Panc1 (cell line): ENCODE results near the gene CDCA4. TPM values are rescaled to one million over a fixed set of nuclear protein-coding genes. Genes with fewer than 3 reads are reported as not detected.

Source experiments
- ATAC-seq: fragments of 200-7000 bp; cut with Tn5 transposase; 2 replicates; pipeline ENCODE4 v1.9.1; 2020; ENCODE audit warnings: mild to moderate bottlenecking, moderate library complexity
- BruUV-seq: library from RNA; stranded (reverse); fragments of 400-500 nt; replicated peaks from 2 replicates; lab custom pipeline; 2021; lab: Mats Ljungman, UMichigan
- CTCF ChIA-PET: fragments of 300-600 bp; sonication (Branson Sonifier 250); formaldehyde crosslinking; loops from one replicate; lab custom pipeline; 2022; ENCODE audit warnings: antibody characterized with exemption; lab: Charles Lee
- POLR2A ChIA-PET: fragments of 300-600 bp; sonication (Branson Sonifier 250); formaldehyde crosslinking; loops from one replicate; lab custom pipeline; 2022; ENCODE audit warnings: antibody characterized with exemption; lab: Charles Lee
- DNase-seq: peaks from one replicate; pipeline ENCODE4 v3.0.0-alpha.2; 2010; ENCODE audit warnings: low read depth, low spot score
- H3K27ac ChIP-seq: 2 replicates; pipeline ENCODE4 v1.5.1; 2011; ENCODE audit warnings: mild to moderate bottlenecking, low read length, inconsistent platforms
- H3K27me3 ChIP-seq: fragments of 200-500 bp; sonication (Bioruptor generic); 2 replicates; pipeline ENCODE4 v1.6.0; 2014; ENCODE audit warnings: low read length, inconsistent platforms; ENCODE audit not compliant: control insufficient read depth, insufficient read depth
- H3K36me3 ChIP-seq: fragments of 200-500 bp; sonication (Bioruptor generic); 2 replicates; pipeline ENCODE4 v1.5.1; 2014; ENCODE audit warnings: inconsistent platforms, mild to moderate bottlenecking, low read length, moderate library complexity; ENCODE audit not compliant: control insufficient read depth, insufficient read depth
- H3K4me1 ChIP-seq: 2 replicates; pipeline ENCODE4 v1.5.1; 2011; ENCODE audit warnings: inconsistent platforms, mild to moderate bottlenecking, low read length, moderate library complexity; ENCODE audit not compliant: control insufficient read depth, insufficient read depth
- H3K4me3 ChIP-seq, 2 experiments: 2 replicates each; pipeline ENCODE4 v1.5.1; 2011 to 2012; ENCODE audit warnings: low read depth in 2 of 2, low read length in 2 of 2, mild to moderate bottlenecking in 2 of 2, inconsistent platforms in 1 of 2, moderate library complexity in 1 of 2
- H3K9me3 ChIP-seq: fragments of 200-500 bp; sonication (Bioruptor generic); 2 replicates; pipeline ENCODE4 v1.5.1; 2014; ENCODE audit warnings: low read depth, mild to moderate bottlenecking, inconsistent platforms, low read length, moderate library complexity; ENCODE audit not compliant: control insufficient read depth, insufficient read depth
- POLR2AphosphoS5 ChIP-seq: IDR thresholded peaks from 2 replicates; pipeline ENCODE4 v1.6.1; 2012; ENCODE audit warnings: mild to moderate bottlenecking, low read depth, low read length, moderate library complexity
- SIN3A ChIP-seq: IDR thresholded peaks from 2 replicates; pipeline ENCODE4 v1.6.1; 2012; ENCODE audit warnings: low read depth, mild to moderate bottlenecking, low read length, moderate library complexity, borderline replicate concordance; ENCODE audit not compliant: insufficient read depth
- TCF7L2 ChIP-seq: IDR thresholded peaks from 2 replicates; pipeline ENCODE4 v1.6.1; 2011; ENCODE audit warnings: mild to moderate bottlenecking, low read depth, low read length, inconsistent platforms
- in situ Hi-C: cut with HindIII; loops from 2 replicates; pipeline ENCODE4 v1.10.0; 2016; ENCODE audit warnings: low sequenced_read_pairs, low pct_unique_long_range_greater_than_20kb
- intact Hi-C: fragments of 100-400 bp; cut with micrococcal nuclease; formaldehyde crosslinking; loops from one replicate; pipeline ENCODE4 v1.10.0; 2022; ENCODE audit not compliant: unreplicated experiment
- total RNA-seq: library from RNA; stranded (reverse); gene quantifications from one replicate; pipeline ENCODE4 v1.2.1, GENCODE V29; 2021; ENCODE audit not compliant: unreplicated experiment
- TF ChIP-seq, protein P1 (sequence below), 2 experiments: IDR thresholded peaks; 2 replicates each; pipeline ENCODE4 v1.6.1; 2011 to 2012; ENCODE audit warnings: low read depth in 2 of 2, control low read depth in 1 of 2, low read length in 1 of 2, mild to moderate bottlenecking in 1 of 2, moderate library complexity in 1 of 2; ENCODE audit not compliant: insufficient read depth in 1 of 2
- TF ChIP-seq, protein P2 (sequence below): fragments of 450-650 bp; IDR thresholded peaks from 2 replicates; pipeline ENCODE4 v1.5.1; 2017; ENCODE audit warnings: mild to moderate bottlenecking

CDCA4 gene
- total RNA-seq, 1 experiment from 2014 or later, result 39.9 TPM

DNA sequence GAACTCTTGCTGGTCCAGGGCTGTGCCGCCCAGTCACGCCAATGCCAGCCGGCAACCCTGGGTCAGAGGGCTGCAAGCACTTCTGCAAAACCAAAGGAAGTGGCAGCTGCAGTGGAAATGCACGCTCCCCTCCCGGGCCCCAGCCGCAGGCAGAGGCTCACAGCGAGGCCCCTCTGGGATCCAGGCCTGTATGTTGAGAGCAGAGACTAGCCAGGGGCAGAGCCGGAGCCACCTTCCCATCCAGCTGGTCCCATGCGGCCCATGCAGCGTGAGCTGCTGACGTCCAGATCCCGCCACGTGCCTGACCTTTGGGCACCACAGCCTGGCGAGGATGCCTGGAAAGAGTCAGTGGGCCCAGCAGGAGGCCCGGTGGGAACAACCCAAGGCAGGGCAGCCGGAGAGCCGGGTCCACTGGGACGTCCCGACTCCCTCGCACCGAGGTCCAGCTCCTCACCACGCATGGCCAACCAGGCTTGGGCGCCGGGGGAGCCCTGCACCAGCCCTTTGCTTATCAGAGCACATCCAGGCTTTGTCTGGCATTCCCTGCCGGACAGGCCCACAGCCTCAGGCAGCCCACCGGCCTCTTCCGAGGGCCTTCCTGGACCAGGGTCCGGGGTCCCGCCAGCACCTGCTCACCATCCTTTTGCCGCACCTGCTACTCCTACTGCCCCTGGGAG, 40.0 kb upstream of the CDCA4 start:
- H3K4me3 ChIP-seq, result no peak overlapping the region

DNA sequence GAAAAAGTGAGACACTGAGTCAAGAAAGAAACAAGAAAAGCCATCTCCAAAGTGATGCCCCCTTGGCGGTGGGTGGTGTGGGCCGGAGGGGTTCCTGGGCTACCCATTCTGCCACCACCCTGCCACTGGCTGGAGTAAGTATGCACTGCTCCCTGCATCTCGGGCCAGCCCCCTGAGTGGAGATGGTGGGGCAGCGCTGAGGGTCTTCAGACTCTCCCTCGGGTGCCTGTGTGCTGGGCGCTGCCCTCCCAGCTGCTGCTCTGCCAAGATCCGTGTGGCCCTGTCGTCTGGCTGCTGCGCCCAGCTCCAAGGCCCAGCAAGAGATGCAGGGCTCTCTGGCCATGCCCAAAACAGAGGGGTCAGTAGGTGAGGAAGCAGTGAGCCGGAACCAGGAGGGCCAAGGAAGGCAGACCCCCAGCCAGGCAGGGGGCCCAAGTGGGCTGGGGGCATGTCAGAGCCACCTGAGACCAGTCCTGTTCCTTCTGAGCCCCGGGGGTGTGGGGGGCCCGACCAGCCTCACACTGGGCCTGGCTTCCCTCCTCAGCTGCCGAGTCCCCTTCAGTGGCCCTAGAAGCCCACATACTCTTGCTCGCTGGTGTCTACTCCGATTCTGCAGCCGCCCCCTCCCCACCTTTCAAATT, 39.2 kb upstream of the CDCA4 start:
- CTCF ChIA-PET, result no interaction called here
- BruUV-seq, result no TSS peak

More for the DNA sequence above, 40.0 kb upstream of the CDCA4 start:
- intact Hi-C loops (no loop called here), in situ Hi-C loops (no loop called here)
- DNase-seq, result no peak
- H3K27ac ChIP-seq, result no peak overlapping the region
- ATAC-seq, result no peak; the same call in 1 of the 2 replicates
- TF ChIP-seq SIN3A (no peak), TCF7L2 (no peak), POLR2AphosphoS5 (no peak)
- TF ChIP-seq, protein P1, sequence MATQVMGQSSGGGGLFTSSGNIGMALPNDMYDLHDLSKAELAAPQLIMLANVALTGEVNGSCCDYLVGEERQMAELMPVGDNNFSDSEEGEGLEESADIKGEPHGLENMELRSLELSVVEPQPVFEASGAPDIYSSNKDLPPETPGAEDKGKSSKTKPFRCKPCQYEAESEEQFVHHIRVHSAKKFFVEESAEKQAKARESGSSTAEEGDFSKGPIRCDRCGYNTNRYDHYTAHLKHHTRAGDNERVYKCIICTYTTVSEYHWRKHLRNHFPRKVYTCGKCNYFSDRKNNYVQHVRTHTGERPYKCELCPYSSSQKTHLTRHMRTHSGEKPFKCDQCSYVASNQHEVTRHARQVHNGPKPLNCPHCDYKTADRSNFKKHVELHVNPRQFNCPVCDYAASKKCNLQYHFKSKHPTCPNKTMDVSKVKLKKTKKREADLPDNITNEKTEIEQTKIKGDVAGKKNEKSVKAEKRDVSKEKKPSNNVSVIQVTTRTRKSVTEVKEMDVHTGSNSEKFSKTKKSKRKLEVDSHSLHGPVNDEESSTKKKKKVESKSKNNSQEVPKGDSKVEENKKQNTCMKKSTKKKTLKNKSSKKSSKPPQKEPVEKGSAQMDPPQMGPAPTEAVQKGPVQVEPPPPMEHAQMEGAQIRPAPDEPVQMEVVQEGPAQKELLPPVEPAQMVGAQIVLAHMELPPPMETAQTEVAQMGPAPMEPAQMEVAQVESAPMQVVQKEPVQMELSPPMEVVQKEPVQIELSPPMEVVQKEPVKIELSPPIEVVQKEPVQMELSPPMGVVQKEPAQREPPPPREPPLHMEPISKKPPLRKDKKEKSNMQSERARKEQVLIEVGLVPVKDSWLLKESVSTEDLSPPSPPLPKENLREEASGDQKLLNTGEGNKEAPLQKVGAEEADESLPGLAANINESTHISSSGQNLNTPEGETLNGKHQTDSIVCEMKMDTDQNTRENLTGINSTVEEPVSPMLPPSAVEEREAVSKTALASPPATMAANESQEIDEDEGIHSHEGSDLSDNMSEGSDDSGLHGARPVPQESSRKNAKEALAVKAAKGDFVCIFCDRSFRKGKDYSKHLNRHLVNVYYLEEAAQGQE (IDR thresholded peaks at IDR 0.05; ENCODE audit: insufficient read depth in 1 of 2, low read depth in 2 of 2, low read length in 1 of 2), result no peak
- TF ChIP-seq, protein P2, sequence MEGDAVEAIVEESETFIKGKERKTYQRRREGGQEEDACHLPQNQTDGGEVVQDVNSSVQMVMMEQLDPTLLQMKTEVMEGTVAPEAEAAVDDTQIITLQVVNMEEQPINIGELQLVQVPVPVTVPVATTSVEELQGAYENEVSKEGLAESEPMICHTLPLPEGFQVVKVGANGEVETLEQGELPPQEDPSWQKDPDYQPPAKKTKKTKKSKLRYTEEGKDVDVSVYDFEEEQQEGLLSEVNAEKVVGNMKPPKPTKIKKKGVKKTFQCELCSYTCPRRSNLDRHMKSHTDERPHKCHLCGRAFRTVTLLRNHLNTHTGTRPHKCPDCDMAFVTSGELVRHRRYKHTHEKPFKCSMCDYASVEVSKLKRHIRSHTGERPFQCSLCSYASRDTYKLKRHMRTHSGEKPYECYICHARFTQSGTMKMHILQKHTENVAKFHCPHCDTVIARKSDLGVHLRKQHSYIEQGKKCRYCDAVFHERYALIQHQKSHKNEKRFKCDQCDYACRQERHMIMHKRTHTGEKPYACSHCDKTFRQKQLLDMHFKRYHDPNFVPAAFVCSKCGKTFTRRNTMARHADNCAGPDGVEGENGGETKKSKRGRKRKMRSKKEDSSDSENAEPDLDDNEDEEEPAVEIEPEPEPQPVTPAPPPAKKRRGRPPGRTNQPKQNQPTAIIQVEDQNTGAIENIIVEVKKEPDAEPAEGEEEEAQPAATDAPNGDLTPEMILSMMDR, result no peak
- no peaks in the 10 kb centered on the region for H3K27me3 ChIP-seq
- H3K4me1 ChIP-seq, result no peaks in the 10 kb centered on the region
- no peaks in the 10 kb centered on the region for H3K36me3 ChIP-seq
- no peaks in the 10 kb centered on the region for H3K9me3 ChIP-seq
- BruUV-seq, result no TSS peak
- CTCF ChIA-PET, result interaction anchor here (0.6 kb wide), 1 partner anchor 92 kb away, joined by 3 read pairs; no protein-coding TSS in a partner anchor
- POLR2A ChIA-PET, result interaction anchor here (0.6 kb wide), 1 partner anchor 235 kb away, joined by 6 read pairs; no protein-coding TSS in a partner anchor

More for the DNA sequence above, 39.2 kb upstream of the CDCA4 start:
- no peak for DNase-seq
- no peak overlapping the region for H3K27ac ChIP-seq
- in situ Hi-C loops, result no loop called here
- no peaks in the 10 kb centered on the region for H3K27me3 ChIP-seq
- TF ChIP-seq, protein P1 (IDR thresholded peaks at IDR 0.05; ENCODE audit: insufficient read depth in 1 of 2, low read depth in 2 of 2, low read length in 1 of 2), result no peak
- no peak overlapping the region for H3K4me3 ChIP-seq
- intact Hi-C loops, result no loop called here
- no peaks in the 10 kb centered on the region for H3K36me3 ChIP-seq
- no peaks in the 10 kb centered on the region for H3K4me1 ChIP-seq
- no peaks in the 10 kb centered on the region for H3K9me3 ChIP-seq
- no peak for ATAC-seq
- POLR2A ChIA-PET, result no interaction called here
